Transverse colon (tissue), 4 donors: ENCODE measurements around the gene SPATA16. TPM values are rescaled to one million over a fixed set of nuclear protein-coding genes. Genes with fewer than 3 reads are reported as not detected.

Source experiments
- DNase-seq: peaks from one replicate; pipeline ENCODE4 v3.0.0-alpha.2; 2019
- H3K27ac ChIP-seq, 4 donors: fragments of 200-600 bp; sonication (generic); 2 replicates each; pipeline ENCODE4 v1.5.1; 2016 to 2018; ENCODE audit warnings: inconsistent platforms in 4 of 4
- H3K27me3 ChIP-seq: fragments of 200-600 bp; sonication (generic); 2 replicates; pipeline ENCODE4 v1.5.1; 2017; ENCODE audit warnings: inconsistent platforms
- H3K36me3 ChIP-seq, 4 donors: fragments of 200-600 bp; sonication (generic); 2 replicates each; pipeline ENCODE4 v1.5.1; 2017 to 2019; ENCODE audit warnings: inconsistent platforms in 4 of 4
- H3K4me1 ChIP-seq, 4 donors: fragments of 200-600 bp; sonication (generic); 2 replicates each; pipeline ENCODE4 v1.5.1; 2017 to 2020; ENCODE audit warnings: inconsistent platforms in 4 of 4
- H3K4me3 ChIP-seq, 4 donors: fragments of 200-600 bp; sonication (generic); 1 replicate in 1 of 4; 2 replicates in 3 of 4; pipeline versions ENCODE4 v1.5.1 to v1.6.1; 2017 to 2019; ENCODE audit warnings: inconsistent platforms in 4 of 4
- H3K9me3 ChIP-seq, 2 donors: fragments of 200-600 bp; sonication (generic); 2 replicates each; pipeline ENCODE4 v1.5.1; 2017 to 2019; ENCODE audit warnings: inconsistent platforms in 2 of 2
- EP300 ChIP-seq: sonication (generic); formaldehyde crosslinking; IDR thresholded peaks from one replicate; pipeline ENCODE4 v1.6.1; 2017; ENCODE audit warnings: antibody characterized with exemption, low read depth
- POLR2A ChIP-seq: fragments of 450-650 bp; IDR thresholded peaks from one replicate; pipeline ENCODE4 v1.6.1; 2016; ENCODE audit warnings: antibody characterized with exemption, mild to moderate bottlenecking, moderate library complexity
- POLR2AphosphoS5 ChIP-seq, 3 donors: sonication (generic); formaldehyde crosslinking; IDR thresholded peaks; one replicate each; pipeline ENCODE4 v1.6.1; 2016; ENCODE audit warnings: antibody characterized with exemption in 3 of 3
- WGBS, 2 donors: methylation state at CpG; one replicate each; pipeline ENCODE4 v1.1.5; 2018; ENCODE audit warnings: low coverage in 1 of 2; 5-methylcytosine and 5-hydroxymethylcytosine counted together
- in situ Hi-C, 4 donors: fragments of 200-750 bp; cut with MboI; loops; one replicate each; pipeline versions ENCODE4 v1.15.0 to v1.15.1; 2017; ENCODE audit warnings: low sequenced_read_pairs in 3 of 4, low pct_ligation_motif_present in 1 of 4, low pct_unique_long_range_greater_than_20kb in 1 of 4
- intact Hi-C: fragments of 100-400 bp; cut with DNase I; formaldehyde crosslinking; loops from one replicate; pipeline ENCODE4 v1.15.1; 2023; ENCODE audit warnings: low total_unique reads
- total RNA-seq, 4 donors: library from RNA; depleted of rRNA; stranded (reverse); fragments of >200 nt; gene quantifications; one replicate each; pipeline ENCODE4 v1.1.0, GENCODE V29; 2016
- TF ChIP-seq, protein P1 (sequence below), 5 experiments: fragments of 200-600 bp in 3 of 5; fragments of 450-650 bp in 2 of 5; sonication (generic) in 3 of 5; IDR thresholded peaks; 1 replicate in 2 of 5; 2 replicates in 3 of 5; pipeline ENCODE4 v1.5.1; 2016 to 2017; ENCODE audit warnings: antibody characterized with exemption in 5 of 5, inconsistent platforms in 3 of 5, mild to moderate bottlenecking in 2 of 5, moderate library complexity in 1 of 5

SPATA16 gene
- total RNA-seq, 4 donors from 2014 or later: not detected

DNA sequence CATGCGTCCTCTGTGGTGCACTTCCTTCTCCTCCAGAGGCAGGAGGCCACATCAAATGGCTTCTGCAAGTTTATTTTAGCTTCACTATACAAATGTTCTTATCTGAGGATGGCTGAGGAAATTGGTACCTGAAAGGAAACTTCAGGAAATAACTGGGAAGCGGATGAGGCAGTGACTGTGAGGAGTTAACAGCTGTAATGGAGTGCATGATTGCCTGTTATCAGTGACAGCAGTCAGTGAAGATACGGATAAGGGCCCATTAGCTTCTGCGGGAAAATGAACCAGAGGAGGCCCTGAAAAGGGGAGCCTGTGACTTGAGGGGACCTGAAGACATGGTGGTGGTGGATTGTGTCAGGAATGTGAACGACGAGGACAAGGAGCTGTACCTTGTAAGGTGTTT, 51.8 kb downstream of the SPATA16 start:
- no peaks in the 10 kb centered on the region for H3K9me3 ChIP-seq
- intact Hi-C loops (no loop called here), in situ Hi-C loops (no loop called here)
- H3K36me3 ChIP-seq: no peaks in the 10 kb centered on the region
- 66 to 76% methylated on average over 6 of the region's 6 CpGs for WGBS, 2 donors
- no peak for DNase-seq
- no peak overlapping the region for H3K4me3 ChIP-seq
- no peaks in the 10 kb centered on the region for H3K27me3 ChIP-seq
- H3K4me1 ChIP-seq: no peaks in the 10 kb centered on the region
- H3K27ac ChIP-seq: no peak overlapping the region
- TF ChIP-seq EP300: no peak
- TF ChIP-seq, protein P1, sequence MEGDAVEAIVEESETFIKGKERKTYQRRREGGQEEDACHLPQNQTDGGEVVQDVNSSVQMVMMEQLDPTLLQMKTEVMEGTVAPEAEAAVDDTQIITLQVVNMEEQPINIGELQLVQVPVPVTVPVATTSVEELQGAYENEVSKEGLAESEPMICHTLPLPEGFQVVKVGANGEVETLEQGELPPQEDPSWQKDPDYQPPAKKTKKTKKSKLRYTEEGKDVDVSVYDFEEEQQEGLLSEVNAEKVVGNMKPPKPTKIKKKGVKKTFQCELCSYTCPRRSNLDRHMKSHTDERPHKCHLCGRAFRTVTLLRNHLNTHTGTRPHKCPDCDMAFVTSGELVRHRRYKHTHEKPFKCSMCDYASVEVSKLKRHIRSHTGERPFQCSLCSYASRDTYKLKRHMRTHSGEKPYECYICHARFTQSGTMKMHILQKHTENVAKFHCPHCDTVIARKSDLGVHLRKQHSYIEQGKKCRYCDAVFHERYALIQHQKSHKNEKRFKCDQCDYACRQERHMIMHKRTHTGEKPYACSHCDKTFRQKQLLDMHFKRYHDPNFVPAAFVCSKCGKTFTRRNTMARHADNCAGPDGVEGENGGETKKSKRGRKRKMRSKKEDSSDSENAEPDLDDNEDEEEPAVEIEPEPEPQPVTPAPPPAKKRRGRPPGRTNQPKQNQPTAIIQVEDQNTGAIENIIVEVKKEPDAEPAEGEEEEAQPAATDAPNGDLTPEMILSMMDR (IDR thresholded peaks at IDR 0.05): no peak
- no peak for TF ChIP-seq POLR2A
- TF ChIP-seq POLR2AphosphoS5 (IDR thresholded peaks at IDR 0.05): no peak

DNA sequence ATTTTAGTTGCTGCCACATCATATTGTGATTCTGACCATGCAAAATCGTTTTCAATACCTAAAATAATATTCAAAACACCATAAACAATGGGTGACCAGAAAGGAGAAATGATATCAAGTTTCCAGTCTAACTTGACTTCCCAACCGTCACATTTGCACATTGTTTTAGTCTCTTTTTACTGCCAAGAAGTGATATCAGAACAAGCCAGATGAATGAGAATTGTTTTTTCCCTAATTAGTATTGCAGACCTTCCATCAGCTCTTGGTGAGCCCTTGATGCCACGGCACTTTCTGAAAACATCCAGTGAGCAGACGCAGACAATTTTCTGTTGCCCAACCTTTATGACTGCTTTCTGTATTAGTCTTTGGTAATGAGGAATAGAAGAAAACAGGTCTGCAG, 62.5 kb downstream of the SPATA16 start:
- no peak for DNase-seq
- in situ Hi-C loops (no loop called here), intact Hi-C loops (no loop called here)
- no peaks in the 10 kb centered on the region for H3K36me3 ChIP-seq
- H3K9me3 ChIP-seq: no peaks in the 10 kb centered on the region
- no peak overlapping the region for H3K4me3 ChIP-seq
- 64 to 68% methylated on average over 3 to 4 of the region's 4 CpGs for WGBS, 2 donors
- H3K4me1 ChIP-seq: no peaks in the 10 kb centered on the region
- TF ChIP-seq, protein P1 (IDR thresholded peaks at IDR 0.05): no peak
- no peak for TF ChIP-seq POLR2AphosphoS5 (IDR thresholded peaks at IDR 0.05)
- TF ChIP-seq POLR2A: no peak
- no peak for TF ChIP-seq EP300
- H3K27me3 ChIP-seq: no peaks in the 10 kb centered on the region
- H3K27ac ChIP-seq: no peak overlapping the region

DNA sequence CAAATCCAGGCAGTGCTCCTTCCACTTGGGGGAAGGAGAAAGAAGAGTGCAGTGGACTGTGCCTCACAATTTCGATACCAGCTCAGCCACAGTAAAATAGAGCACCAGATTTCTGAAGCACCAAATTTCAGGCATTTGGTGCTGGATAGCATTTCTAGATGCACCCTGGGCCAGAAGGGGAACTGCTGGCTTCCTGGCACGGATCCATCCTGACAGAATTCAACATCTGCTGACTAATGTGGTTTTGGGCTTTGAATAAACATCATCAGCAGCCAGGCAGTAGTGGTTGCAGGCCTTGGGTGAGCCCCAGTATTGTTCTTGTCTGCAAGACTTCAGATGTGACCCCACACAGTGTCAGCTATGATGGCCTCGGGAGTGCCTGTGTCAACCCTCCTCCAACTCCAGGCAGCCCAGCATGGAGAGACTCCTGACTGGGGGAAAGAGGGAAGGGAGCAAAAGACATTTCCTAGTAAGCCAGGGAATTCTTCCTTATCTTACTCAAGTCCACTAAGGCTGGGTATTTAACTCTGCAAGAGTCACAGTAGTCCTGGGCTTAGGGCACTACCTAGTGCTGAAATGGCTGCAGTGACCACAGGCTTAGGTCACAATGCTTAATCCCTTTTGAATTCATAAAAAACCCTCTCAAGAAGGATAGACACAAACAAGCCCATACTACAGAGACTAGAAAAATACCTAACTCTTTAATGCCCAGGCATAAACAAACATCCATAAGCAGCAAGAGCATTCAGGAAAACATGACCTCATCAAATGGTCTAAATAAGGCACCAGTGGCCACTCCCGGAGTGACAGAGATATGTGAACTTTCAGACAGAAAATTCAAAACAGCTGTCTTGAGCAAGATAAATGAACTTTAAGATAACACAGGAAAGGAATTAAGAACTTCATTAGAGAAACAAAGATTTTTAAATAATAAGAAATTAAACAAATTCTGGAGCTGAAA, 74.7 kb downstream of the SPATA16 start:
- no peaks in the 10 kb centered on the region for H3K9me3 ChIP-seq
- H3K27ac ChIP-seq: no peak overlapping the region
- DNase-seq: no peak
- no peaks in the 10 kb centered on the region for H3K4me1 ChIP-seq
- 25 to 34% methylated on average over 1 to 4 of the region's 4 CpGs for WGBS, 2 donors
- in situ Hi-C loops: no loop called here
- H3K36me3 ChIP-seq: no peaks in the 10 kb centered on the region
- no peak overlapping the region for H3K4me3 ChIP-seq
- intact Hi-C loops: no loop called here
- TF ChIP-seq, protein P1 (IDR thresholded peaks at IDR 0.05): no peak
- TF ChIP-seq POLR2A (no peak), EP300 (no peak), POLR2AphosphoS5 (IDR thresholded peaks at IDR 0.05) (no peak)
- H3K27me3 ChIP-seq: no peaks in the 10 kb centered on the region

- in situ Hi-C loops: no loop called here
- no peak for DNase-seq
- H3K27ac ChIP-seq: no peak overlapping the region
- no peak overlapping the region for H3K4me3 ChIP-seq
- TF ChIP-seq POLR2AphosphoS5 (IDR thresholded peaks at IDR 0.05): no peak
- no peak for TF ChIP-seq POLR2A
- no peak for TF ChIP-seq EP300
- H3K4me1 ChIP-seq: no peaks in the 10 kb centered on the region
- 44 to 51% methylated on average over 1 to 3 of the region's 3 CpGs for WGBS, 2 donors
- no peaks in the 10 kb centered on the region for H3K36me3 ChIP-seq
- H3K27me3 ChIP-seq: no peaks in the 10 kb centered on the region
- H3K9me3 ChIP-seq: no peaks in the 10 kb centered on the region
- intact Hi-C loops: no loop called here
Observed at GRCh38 chr3:173065543-173065981, 75.5 kb downstream of the SPATA16 start.
